IPS-18c (cell line): ENCODE measurements around the gene MS4A6E.

Experiments used
- H3K4me3 ChIP-seq: 2 replicates; pipeline ENCODE4 v1.7.0; 2013; ENCODE audit warnings: low read depth, mild to moderate bottlenecking, low read length, moderate library complexity; ENCODE audit not compliant: insufficient read depth
- H3K9me3 ChIP-seq: one replicate; pipeline ENCODE4 v1.6.1; 2013; ENCODE audit warnings: mild to moderate bottlenecking, low read length, moderate library complexity; ENCODE audit not compliant: control insufficient read depth, insufficient read depth

Gene MS4A6E

DNA sequence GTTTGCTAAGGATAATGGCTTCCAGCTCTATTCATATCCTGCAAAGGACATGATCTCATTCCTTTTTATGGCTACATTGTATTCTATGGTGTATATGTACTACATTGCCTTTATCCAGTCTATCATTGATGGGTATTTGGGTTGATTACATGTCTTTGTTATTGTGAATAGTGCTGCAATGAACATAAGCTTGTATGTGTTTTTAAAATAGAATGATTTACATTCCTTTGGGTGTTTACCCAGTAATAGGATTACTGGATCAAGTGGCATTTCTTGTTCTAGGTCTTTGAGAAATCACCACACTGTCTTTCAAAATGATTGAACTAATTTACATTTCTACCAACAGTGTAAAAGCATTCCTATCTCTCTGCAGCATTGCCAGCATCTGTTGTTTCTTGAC lies 6.0 kb upstream of the MS4A6E start:
- no peaks in the 10 kb centered on the region for H3K9me3 ChIP-seq
- no peak overlapping the region for H3K4me3 ChIP-seq

GRCh38 chr11:60328460-60328859 lies 1.4 kb downstream of the MS4A6E start:
- Histone ChIP-seq H3K9me3 (no peaks in the 10 kb centered on the region), H3K4me3 (no peak overlapping the region)

DNA sequence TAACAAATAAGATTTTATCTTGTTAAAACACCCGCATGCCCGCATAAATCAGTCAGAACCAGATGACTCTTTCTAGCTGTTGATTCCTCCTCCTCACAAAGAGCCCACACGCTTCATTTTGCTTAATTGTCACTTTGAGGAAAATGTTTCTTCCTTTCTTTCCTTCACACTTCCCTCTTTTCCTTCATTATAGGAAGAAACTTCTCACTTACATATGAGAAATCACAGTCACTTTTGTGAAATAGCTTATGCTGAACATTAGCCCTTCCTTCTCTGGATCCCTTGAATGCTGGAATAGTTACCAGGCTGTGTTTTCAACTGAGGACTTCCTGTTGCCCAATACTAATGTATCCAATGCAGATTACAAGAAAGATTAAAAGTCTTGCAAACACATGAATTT lies 5.8 kb downstream of the MS4A6E start:
- no peak overlapping the region for H3K4me3 ChIP-seq
- H3K9me3 ChIP-seq = no peaks in the 10 kb centered on the region

DNA sequence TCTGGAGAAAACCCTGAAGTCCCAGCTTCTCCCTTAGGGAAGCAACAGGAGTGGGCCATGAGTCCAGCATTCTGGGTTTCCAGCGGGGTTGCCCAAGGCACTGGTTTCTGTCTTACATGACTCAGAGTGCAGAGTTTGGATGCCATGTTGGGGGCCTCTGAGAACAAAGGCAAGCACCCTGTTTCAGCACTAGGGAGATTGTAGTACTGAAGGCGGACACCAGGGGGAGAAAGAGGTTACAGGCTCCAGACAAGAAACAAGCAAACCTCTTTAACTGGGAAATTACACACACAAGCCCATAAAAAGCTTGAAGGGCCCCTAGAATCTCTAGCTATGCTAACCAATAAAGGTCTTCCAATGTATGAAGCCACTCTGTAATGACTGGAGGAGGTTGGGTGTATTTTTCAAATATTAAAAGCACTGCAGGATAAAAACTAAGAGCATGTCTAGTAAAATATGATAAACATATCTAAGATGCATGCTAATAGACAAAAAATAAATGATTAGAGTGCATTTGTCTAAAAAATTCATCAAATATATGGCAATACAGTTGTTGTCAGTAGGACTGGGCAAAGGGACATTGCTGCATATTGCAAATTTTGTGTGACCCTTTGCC lies 7.1 kb downstream of the MS4A6E start:
- Histone ChIP-seq H3K4me3 (no peak overlapping the region), H3K9me3 (no peaks in the 10 kb centered on the region)

- Histone ChIP-seq H3K9me3 (no peaks in the 10 kb centered on the region), H3K4me3 (no peak overlapping the region)
Observed at GRCh38 chr11:60336767-60337391, 9.8 kb downstream of the MS4A6E start.

DNA sequence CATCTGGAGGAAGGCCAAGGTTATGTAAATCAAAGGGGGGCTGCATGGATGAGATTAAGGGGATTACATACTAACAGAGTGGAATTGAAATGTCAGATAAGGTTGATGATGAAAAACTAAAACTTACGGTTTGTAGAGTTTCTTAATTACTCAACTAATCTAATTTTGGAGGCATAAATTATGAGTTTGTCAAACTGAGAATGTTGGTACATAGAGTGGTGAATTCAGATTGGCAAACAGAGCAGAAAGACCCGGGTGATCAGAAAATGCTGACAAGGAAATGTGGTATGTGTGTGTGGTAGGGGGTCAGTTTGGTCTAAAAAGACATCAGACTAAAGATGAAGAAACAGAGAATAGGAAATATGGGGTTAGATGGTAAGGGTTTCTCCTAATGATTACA lies 11.0 kb downstream of the MS4A6E start:
- Histone ChIP-seq H3K9me3 (no peaks in the 10 kb centered on the region), H3K4me3 (no peak overlapping the region)

DNA sequence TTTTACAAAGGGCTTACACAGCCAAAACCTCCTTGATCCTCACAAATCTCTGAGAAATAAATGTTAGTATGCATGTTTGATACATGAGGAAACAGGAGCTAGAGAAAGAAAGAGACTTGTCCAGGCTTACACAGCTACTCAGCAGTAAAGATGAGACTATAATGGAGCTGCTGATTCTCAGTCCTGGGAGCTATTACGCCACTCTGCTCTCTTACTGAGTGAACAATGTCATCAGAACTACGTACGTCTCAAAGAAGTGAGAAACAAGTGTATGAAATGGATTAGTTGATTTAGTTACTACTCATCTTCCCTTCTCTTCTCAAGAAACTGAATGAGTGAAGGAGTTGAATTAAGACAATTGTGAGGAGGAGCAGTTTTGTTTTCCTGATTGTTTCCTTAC lies 12.3 kb downstream of the MS4A6E start:
- no peaks in the 10 kb centered on the region for H3K9me3 ChIP-seq
- no peak overlapping the region for H3K4me3 ChIP-seq

GRCh38 chr11:60343094-60343704 lies 16.1 kb downstream of the MS4A6E start:
- H3K4me3 ChIP-seq = no peak overlapping the region
- H3K9me3 ChIP-seq = no peaks in the 10 kb centered on the region

- Histone ChIP-seq H3K9me3 (no peaks in the 10 kb centered on the region), H3K4me3 (no peak overlapping the region)
Observed at GRCh38 chr11:60344146-60344545, 17.1 kb downstream of the MS4A6E start.

DNA sequence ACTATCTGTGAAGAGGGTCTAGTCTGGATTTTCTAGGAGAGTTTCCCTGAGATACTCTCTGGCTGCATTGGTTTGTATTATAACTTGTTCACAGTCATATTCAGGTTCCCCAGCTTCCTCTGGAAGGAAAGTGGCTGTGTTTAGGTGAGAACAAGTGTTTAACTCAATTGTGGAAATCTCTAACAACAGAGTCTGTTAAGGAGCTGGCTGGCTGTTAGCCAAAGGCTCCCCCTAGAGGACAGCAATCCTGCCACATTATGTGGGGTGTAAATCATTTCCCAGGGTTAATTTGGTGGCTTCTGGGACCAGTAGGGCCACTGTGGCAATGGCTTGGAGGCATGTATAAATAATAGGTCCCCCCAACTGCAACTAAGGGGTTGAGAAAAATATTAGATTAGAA lies 18.4 kb downstream of the MS4A6E start:
- no peaks in the 10 kb centered on the region for H3K9me3 ChIP-seq
- H3K4me3 ChIP-seq = no peak overlapping the region

- peaks cover 3% of the 10 kb centered on the region for H3K9me3 ChIP-seq
- no peak overlapping the region for H3K4me3 ChIP-seq
Observed at GRCh38 chr11:60347084-60347797, 20.2 kb downstream of the MS4A6E start.

DNA sequence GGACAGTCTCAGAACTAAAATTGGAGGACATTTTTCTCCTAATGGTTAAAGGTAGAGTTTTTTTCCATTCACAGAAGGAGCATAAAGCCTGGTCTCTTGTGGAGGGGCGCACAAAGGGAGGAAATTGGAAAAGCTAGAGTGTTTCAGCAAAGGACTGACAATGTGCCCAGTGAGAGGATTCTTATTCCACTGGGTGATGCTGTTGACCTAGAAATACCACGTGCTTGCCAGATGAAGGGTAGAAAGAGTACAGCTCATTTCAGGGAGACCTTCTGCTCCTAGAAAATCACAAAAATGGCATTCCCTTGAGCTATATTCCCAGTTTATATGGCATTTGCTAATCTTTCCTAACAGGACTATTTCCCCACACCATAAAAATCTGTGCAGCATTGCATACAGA lies 21.1 kb downstream of the MS4A6E start:
- no peak overlapping the region for H3K4me3 ChIP-seq

GRCh38 chr11:60349990-60350389 lies 22.9 kb downstream of the MS4A6E start:
- Histone ChIP-seq H3K9me3 (peaks cover 3% of the 10 kb centered on the region), H3K4me3 (no peak overlapping the region)

More for the DNA sequence above, 21.1 kb downstream of the MS4A6E start:
- H3K9me3 ChIP-seq = peaks cover 3% of the 10 kb centered on the region

GRCh38 chr11:60357771-60358170 lies 30.7 kb downstream of the MS4A6E start:
- Histone ChIP-seq H3K4me3 (no peak overlapping the region), H3K9me3 (peaks cover 17% of the 10 kb centered on the region)

GRCh38 chr11:60360621-60361020 lies 33.6 kb downstream of the MS4A6E start:
- H3K9me3 ChIP-seq = peaks cover 17% of the 10 kb centered on the region
- no peak overlapping the region for H3K4me3 ChIP-seq

DNA sequence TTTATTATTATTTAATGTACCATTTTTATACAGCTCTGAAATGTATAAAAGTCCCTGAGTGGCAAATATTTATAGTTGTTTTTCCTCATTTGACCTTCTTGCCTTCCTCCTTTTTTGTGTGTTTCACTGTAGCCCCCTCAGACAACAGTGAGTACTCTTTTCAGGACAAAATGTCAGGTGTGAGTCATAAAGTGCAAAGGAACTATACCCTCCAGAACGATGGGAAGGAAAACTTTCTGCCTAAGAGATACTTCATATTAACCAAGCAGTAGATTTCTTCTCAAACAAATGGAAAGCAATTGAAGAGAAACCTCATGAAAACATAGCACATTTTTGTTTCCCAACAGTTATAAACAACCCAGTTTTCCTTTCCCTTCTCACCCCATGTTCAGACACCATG lies 35.2 kb downstream of the MS4A6E start:
- H3K9me3 ChIP-seq = peaks cover 15% of the 10 kb centered on the region

DNA sequence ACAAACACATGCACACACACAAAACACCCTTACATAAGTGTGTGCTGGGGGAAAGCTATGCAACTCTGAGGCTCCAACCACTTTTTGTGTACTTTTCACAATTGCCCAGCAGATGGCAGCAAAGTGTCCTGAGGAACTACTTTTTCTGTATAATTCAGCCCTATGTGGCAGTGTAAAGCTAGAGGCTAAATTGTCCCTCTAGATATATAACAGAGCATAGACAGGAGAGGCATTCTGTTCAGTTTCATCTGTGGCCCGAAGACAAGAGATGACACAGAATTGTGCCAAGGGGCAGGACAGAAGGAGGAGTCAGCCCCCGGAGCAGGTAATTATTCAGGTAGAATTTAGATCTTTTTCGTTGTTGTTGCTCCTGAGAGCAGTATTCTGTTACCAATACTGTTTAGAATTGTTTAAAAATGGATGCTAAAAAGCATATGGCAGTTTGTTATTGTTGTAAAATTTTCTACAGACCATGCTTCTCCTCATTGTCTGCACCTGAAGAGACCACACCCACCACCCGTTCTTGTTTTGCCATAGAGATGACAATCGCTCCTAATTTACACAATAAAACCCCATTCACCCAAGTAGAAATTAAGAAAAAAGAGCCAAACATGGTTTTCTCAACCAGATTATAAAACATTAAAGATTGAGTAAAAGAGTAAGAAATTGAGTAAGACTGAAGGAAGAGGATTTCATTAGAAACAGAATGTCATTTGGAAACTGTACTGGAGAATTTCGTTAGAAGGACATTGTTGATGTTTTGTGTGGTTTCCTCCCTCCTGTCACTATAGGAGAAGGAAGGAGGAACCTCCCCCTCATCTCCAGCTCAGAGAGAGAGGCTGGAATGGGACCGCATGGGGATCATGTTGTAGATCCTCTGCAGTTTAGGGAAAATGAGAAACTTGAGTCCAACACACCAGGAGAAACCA lies 36.8 kb downstream of the MS4A6E start:
- H3K9me3 ChIP-seq = peaks cover 15% of the 10 kb centered on the region

More for the DNA sequence above, 35.2 kb downstream of the MS4A6E start:
- no peak overlapping the region for H3K4me3 ChIP-seq

More for the DNA sequence above, 36.8 kb downstream of the MS4A6E start:
- no peak overlapping the region for H3K4me3 ChIP-seq
